HG03439 (cell line): ENCODE data around the gene CRTC2.
"Not testable (repeated sequence)": the region's sequence is repeated elsewhere in the genome, so short reads cannot be mapped to it uniquely, and the experiment has no call there.

Experiments used
- ATAC-seq: cut with Tn5 transposase; IDR thresholded peaks from one replicate; pipeline ENCODE4 v1.9.1; 2021; ENCODE audit warnings: mild to moderate bottlenecking, moderate library complexity; ENCODE audit not compliant: unreplicated experiment

CRTC2 gene

DNA sequence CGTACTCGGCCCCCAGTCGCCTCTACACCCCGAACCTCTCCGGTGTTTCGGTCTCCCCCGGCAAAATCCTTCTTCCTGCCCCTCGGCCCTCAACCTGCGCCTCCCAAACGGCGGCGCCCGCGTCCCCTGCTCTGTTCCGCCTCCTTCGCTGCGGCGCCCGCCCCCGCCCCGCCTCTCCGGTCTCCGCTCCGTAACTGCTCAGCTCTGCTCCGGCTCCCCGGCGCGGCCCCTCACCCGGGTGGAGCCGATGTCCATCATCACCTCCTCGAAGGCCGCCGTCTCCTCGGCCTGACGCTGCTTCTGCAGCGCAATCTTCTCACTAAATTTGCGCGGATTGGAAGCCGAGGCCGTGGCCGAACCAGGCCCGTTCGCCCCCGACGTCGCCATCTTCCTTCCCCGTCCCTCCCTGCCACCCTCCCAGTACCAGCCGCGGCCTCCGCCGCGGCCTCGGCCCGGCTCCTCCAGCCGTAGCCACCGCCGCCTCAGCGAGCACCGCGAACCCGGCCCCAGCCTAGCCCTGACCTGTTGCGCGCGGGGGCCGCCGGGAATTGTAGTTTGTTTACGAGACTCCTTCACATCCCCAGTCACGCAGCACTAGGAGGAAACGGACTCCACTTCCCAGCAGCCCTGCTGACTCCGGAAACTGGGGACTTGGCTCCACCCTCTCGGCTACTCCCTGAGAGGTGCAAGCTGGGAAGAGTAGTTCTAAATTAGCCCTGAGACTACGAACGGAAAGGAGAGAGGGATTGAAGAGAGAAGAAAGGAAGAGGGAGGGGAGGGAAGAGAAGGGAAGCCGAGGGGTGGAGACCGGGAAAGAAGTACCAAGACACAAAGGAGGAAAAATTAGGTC is at the start of gene CRTC2:
TSS of gene CRTC2 (minus strand) at position 502 of the 850 bp plus-strand sequence. CDS start at position 387, 115 bp downstream.
- ATAC-seq = peak; percentile 77

GRCh38 chr1:154006136-154006535 is 47.7 kb upstream of the CRTC2 start:
- no peak for ATAC-seq

GRCh38 chr1:154000420-154000819 is 42.0 kb upstream of the CRTC2 start:
- ATAC-seq = no peak

DNA sequence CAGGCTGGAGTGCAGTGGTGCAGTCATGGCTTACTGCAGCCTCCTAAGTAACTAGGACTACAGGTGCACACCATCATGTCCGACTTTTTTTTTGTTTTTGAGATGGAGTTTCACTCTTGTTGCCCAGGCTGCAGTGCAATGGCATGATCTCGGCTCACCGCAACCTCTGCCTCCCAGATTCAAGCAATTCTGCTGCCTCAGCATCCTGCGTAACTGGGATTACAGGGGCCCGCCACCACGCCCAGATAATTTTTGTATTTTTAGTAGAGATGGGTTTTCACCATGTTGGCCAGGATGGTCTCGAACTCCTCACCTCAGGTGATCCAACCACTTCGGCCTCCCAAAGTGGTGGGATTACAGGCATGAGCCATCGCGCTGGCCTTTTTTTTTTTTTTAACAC is 38.5 kb upstream of the CRTC2 start:
- ATAC-seq = not testable (repeated sequence)

DNA sequence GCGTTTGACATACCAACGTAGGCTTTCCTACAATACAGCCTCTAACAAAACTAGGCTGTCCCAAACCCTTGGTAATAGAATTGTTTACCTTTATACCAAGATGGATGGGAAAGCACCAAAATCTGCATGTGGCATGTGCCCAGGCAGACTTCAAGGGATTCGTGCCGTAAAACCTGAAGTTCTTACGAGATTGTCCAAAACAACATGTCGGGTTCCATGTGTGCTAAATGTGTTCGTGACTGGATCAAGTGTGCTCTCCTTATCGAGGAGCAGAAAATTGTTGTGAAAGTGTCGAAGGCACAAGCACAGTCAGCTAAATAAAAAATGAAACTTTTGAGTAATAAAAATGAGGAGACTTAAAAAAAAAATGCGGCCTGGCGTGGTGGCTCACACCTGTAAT is 37.2 kb upstream of the CRTC2 start:
- ATAC-seq = no peak

GRCh38 chr1:153995202-153995601 is 36.8 kb upstream of the CRTC2 start:
- no peak for ATAC-seq

- ATAC-seq = no peak
Measured at GRCh38 chr1:153991806-153992205, 33.4 kb upstream of the CRTC2 start.

DNA sequence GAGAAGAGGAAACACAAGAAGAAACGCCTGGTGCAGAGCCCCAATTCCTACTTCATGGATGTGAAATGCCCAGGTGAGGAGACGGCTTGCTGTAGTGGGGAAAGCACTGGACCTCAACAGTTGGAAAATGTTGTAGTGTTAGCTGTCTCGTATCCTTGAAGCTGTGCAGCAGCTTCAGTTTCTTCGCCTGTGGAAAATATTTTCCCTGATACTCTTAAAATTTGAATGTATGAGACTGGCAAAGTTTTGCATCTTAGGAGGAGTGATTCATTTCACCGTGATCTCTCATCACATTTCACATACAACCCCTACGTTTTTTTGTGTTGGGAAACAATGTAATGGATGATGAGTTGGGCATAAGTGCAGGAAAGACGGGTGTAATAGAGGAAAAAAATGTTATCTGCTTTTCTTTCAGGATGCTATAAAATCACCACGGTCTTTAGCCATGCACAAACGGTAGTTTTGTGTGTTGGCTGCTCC is 32.8 kb upstream of the CRTC2 start:
- ATAC-seq = no peak

DNA sequence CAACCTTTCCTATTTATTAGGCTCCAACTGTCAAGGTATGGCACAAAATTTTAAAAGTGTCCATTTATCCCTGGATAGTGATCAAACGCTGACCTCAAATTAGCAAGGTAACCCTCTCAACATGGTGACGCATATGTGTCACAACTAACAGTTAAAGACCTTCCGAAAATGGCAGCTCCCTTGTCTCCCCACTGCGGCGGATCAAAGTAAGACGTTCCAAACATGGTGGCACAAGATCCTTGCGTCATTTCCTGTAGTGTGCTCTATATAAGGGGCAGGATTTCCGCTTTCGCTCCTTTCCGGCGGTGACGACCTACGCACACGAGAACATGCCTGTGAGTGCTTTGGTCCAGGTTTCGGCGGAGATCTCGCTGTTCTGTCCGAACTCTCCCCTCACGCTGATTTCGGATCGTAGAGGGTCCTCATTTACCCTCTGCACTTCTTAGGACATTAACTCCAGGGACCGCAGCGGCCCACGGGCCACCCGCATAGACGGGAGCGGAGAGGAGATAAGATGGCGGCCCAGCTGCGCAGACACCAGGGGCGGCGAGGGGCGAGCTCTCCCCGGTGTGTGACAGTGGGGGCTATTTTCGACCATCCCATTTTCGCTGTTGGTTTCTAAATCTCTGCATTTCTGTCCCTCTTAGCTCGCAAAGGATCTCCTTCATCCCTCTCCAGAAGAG is 32.2 kb upstream of the CRTC2 start, which contains the start of gene RPS27:
TSS of gene RPS27 (plus strand) at position 295 of the 683 bp plus-strand sequence. CDS start at position 330, 35 bp downstream.
- ATAC-seq = peak; percentile 76

GRCh38 chr1:153987621-153988020 is 29.2 kb upstream of the CRTC2 start:
- no peak for ATAC-seq

- ATAC-seq = no peak
Measured at GRCh38 chr1:153985941-153986761, 27.7 kb upstream of the CRTC2 start, which contains the start of gene RAB13. Gene RAB13 (minus strand): TSS chr1:153986339. CDS start chr1:153986236, 103 bp downstream.

DNA sequence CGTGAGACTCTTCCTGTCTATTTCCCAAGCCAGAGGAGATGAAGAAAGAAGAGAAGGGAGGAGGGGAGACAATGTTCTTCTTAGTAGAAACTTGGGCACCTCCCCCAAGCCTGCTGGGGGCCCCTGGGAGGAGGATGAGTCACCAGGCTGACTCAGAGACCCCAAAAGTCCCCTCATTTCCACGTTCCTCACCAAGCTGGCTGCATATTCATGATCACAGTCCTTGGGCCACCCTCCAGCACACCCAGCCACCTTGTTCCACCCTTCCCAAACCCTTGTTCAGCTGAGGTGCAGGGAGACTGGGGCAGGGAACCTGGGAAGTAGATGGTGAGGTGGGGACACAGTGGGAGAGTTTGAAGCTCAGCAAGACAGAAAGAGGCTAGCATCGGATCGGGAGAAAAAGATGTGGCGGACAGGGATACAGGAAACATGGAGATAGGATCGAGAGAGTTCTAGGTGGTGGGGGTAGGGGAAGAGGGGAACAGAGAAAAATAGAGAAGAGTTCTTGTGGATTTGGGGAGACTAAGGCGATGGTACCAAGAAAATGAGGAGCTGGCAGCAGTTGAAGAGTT is 27.0 kb upstream of the CRTC2 start:
- no peak for ATAC-seq

GRCh38 chr1:153984123-153984894 is 25.9 kb upstream of the CRTC2 start:
- ATAC-seq = no peak

DNA sequence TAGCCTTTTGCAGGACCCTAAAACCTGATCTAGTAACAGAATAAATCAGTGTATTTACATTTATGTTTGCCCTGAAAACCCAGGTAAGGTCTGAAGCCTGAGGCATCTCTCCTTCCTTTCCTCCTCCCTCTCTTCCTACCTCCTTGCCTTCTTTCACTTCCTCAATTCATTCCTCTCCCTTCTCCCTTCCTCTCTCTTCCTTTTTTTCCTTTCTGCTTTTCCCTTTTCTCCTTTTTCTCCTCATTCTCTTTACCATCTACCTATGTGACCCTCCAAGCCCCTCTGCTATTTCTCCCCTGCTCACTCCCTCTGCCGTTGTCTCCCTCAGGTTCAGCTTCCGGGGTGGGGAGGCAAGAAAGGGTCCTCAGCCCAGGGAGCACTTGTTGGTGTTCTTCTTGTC is 23.3 kb upstream of the CRTC2 start:
- not testable (repeated sequence) for ATAC-seq

- not testable (repeated sequence) for ATAC-seq
Measured at GRCh38 chr1:153979091-153979490, 20.7 kb upstream of the CRTC2 start.

- ATAC-seq = no peak
Measured at GRCh38 chr1:153978274-153978909, 20.0 kb upstream of the CRTC2 start.

DNA sequence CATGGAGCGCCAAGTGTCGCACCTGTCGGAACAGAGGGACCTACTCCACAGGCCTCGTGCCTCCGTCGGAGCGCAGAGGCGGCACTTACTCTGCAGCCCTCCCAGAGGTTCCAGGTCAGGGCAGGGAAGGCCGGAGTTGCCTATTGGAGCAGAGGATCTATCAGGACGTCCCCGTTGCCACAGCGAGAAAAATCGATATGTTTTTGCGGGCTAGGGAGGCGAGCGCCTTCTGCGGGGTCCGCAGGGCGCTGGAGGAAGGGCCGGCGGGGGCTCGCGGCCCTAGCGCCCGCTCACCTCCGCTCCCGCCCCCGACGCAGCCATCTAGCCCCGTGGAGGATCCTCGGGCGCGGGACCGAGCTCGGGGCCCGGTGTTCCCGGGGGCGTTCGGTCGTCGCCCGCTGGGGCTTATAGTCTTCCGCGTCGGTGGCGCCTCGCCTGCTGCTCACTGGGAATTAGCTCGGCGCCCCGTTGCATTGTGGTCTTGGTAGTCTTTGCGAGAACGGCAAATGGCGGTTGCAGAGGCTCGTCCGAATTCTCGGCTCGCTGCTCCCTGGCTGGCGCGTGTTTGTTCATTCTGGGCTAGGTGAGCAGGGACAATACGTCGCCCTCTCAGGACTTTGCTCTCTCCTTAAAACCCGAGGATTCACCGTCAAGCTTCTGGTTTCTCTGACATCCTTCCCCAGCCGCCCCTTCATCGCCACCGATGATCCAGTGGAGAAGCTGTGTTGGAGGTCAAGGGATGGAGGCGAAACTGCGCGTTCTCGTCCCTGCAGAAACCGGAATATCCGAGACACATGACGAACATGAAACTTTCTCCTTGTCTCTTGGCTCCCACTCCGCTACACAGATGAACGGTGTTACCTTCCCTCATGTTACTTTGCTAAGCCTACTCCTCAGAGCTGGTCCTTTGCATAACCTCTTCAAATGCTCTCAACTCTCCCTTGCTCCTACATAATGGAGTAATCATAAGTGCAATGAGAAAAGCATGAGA is 19.1 kb upstream of the CRTC2 start, which contains the start of gene JTB:
TSS of gene JTB (minus strand) at position 425 of the 991 bp plus-strand sequence. CDS start at position 3, 422 bp downstream.
- ATAC-seq = peak; percentile 58

- ATAC-seq = peak; percentile 2
Measured at GRCh38 chr1:153976819-153977249, 18.4 kb upstream of the CRTC2 start.
